ENCODE results near the gene FAM83E. TPM values are rescaled to one million over a fixed set of nuclear protein-coding genes. Genes with fewer than 3 reads are reported as not detected.

Gene FAM83E
- total RNA-seq, 4 donors from 2014 or later = 1.8 TPM; not detected in 2

GRCh38 chr19:48596679-48597465 is 18.0 kb downstream of the FAM83E start:
- H3K9me3 ChIP-seq = no peaks in the 10 kb centered on the region
- intact Hi-C loops (cut with DNase I; ENCODE audit: low total_unique reads) = no loop called here

GRCh38 chr19:48596237-48596636 is 18.6 kb downstream of the FAM83E start:
- no peaks in the 10 kb centered on the region for H3K9me3 ChIP-seq
- intact Hi-C loops (cut with DNase I; ENCODE audit: low total_unique reads) = no loop called here
- H3K4me1 ChIP-seq = no peaks in the 10 kb centered on the region
- no peak overlapping the region for H3K4me3 ChIP-seq
- no peaks in the 10 kb centered on the region for H3K27me3 ChIP-seq
- H3K27ac ChIP-seq = no peak overlapping the region
- H3K36me3 ChIP-seq = no peaks in the 10 kb centered on the region
- no peak for TF ChIP-seq POLR2A (IDR thresholded peaks at IDR 0.05)
- no peak for TF ChIP-seq CTCF (IDR thresholded peaks at IDR 0.05)
- no peak for DNase-seq

More at GRCh38 chr19:48596679-48597465, 18.0 kb downstream of the FAM83E start:
- H3K27ac ChIP-seq = no peak overlapping the region
- no peak for DNase-seq
- no peaks in the 10 kb centered on the region for H3K27me3 ChIP-seq
- no peaks in the 10 kb centered on the region for H3K36me3 ChIP-seq
- no peak overlapping the region for H3K4me3 ChIP-seq
- TF ChIP-seq CTCF (IDR thresholded peaks at IDR 0.05) (no peak), POLR2A (IDR thresholded peaks at IDR 0.05) (no peak)
- H3K4me1 ChIP-seq = no peaks in the 10 kb centered on the region

GRCh38 chr19:48595833-48596232 is 19.0 kb downstream of the FAM83E start:
- Histone ChIP-seq H3K27me3 (no peaks in the 10 kb centered on the region), H3K27ac (no peak overlapping the region), H3K4me3 (no peak overlapping the region), H3K36me3 (no peaks in the 10 kb centered on the region), H3K4me1 (no peaks in the 10 kb centered on the region), H3K9me3 (no peaks in the 10 kb centered on the region)
- intact Hi-C loops (cut with DNase I; ENCODE audit: low total_unique reads) = no loop called here
- no peak for DNase-seq
- TF ChIP-seq POLR2A (IDR thresholded peaks at IDR 0.05) (no peak), CTCF (IDR thresholded peaks at IDR 0.05) (no peak)

GRCh38 chr19:48595171-48595570 is 19.7 kb downstream of the FAM83E start:
- H3K4me1 ChIP-seq = no peaks in the 10 kb centered on the region
- no peak overlapping the region for H3K4me3 ChIP-seq
- DNase-seq = no peak
- intact Hi-C loops (cut with DNase I; ENCODE audit: low total_unique reads) = no loop called here
- H3K36me3 ChIP-seq = no peaks in the 10 kb centered on the region
- no peaks in the 10 kb centered on the region for H3K9me3 ChIP-seq
- H3K27me3 ChIP-seq = no peaks in the 10 kb centered on the region
- H3K27ac ChIP-seq = no peak overlapping the region
- no peak for TF ChIP-seq CTCF (IDR thresholded peaks at IDR 0.05)
- no peak for TF ChIP-seq POLR2A (IDR thresholded peaks at IDR 0.05)

GRCh38 chr19:48591021-48591420 is 23.9 kb downstream of the FAM83E start:
- Histone ChIP-seq H3K9me3 (no peaks in the 10 kb centered on the region), H3K36me3 (no peaks in the 10 kb centered on the region), H3K27ac (no peak overlapping the region), H3K4me3 (no peak overlapping the region), H3K4me1 (no peaks in the 10 kb centered on the region), H3K27me3 (no peaks in the 10 kb centered on the region)
- no peak for DNase-seq
- intact Hi-C loops (cut with DNase I; ENCODE audit: low total_unique reads) = no loop called here
- TF ChIP-seq POLR2A (IDR thresholded peaks at IDR 0.05) (no peak), CTCF (IDR thresholded peaks at IDR 0.05) (no peak)
